K562 (cell line): ENCODE data around the gene NPAS3. TPM values are rescaled to one million over a fixed set of nuclear protein-coding genes. Genes with fewer than 3 reads are reported as not detected.

ENCODE experiments used
- ATAC-seq: fragments of 200-7000 bp; cut with Tn5 transposase; 3 replicates; pipeline ENCODE4 v1.9.1; 2020; ENCODE audit warnings: moderate library complexity
- BruUV-seq: library from RNA; stranded (reverse); fragments of 400-500 nt; replicated peaks from 2 replicates; lab custom pipeline; 2021; lab: Mats Ljungman, UMichigan
- CTCF ChIA-PET: fragments of 300-600 bp; formaldehyde crosslinking; extraction: SDS; loops from one replicate; lab custom pipeline; 2021; ENCODE audit warnings: low intra/inter-chr PET ratio; lab: Yijun Ruan, JAX
- POLR2A ChIA-PET: fragments of 300-600, 350-650 bp; sonication (Branson Sonifier 250); formaldehyde crosslinking; extraction: SDS; loops from one replicate; lab custom pipeline; 2021; ENCODE audit warnings: antibody characterized with exemption, inconsistent platforms; lab: Yijun Ruan, JAX
- DNase-seq, 4 experiments: peaks; one replicate each; pipeline versions ENCODE4 v3.0.0 to v3.0.0-alpha.2; 2011 to 2018; ENCODE audit warnings: low spot score in 3 of 4, mixed read lengths in 3 of 4; ENCODE audit errors: extremely low read depth in 1 of 4
- FAIRE-seq: peaks from 2 replicates; lab custom pipeline; 2011; peaks lifted over from hg19 to GRCh38; lab: Jason Lieb, UNC
- H2AFZ ChIP-seq: 2 replicates; pipeline ENCODE4 v1.6.0; 2011; ENCODE audit warnings: low read depth, low read length, control low read depth, inconsistent platforms
- H3K27ac ChIP-seq: fragments of 200-600 bp; 3 replicates; pipeline ENCODE4 v1.8.0; 2011; ENCODE audit warnings: low read depth, mild to moderate bottlenecking, control low read depth, inconsistent platforms, low read length, moderate library complexity, mixed read lengths; ENCODE audit errors: extremely low read depth
- H3K27me3 ChIP-seq, 2 experiments: fragments of 300-600 bp in 1 of 2; 2 replicates in 1 of 2; 3 replicates in 1 of 2; pipeline versions ENCODE4 v1.6.0 to v1.8.0; 2011; ENCODE audit warnings: inconsistent platforms in 2 of 2, low read length in 2 of 2, mild to moderate bottlenecking in 1 of 2, mixed read lengths in 1 of 2, moderate library complexity in 1 of 2; ENCODE audit not compliant: control insufficient read depth in 2 of 2, insufficient read depth in 2 of 2
- H3K36me3 ChIP-seq: fragments of 300-600 bp; 3 replicates; pipeline ENCODE4 v1.8.0; 2011; ENCODE audit warnings: mild to moderate bottlenecking, low read length, inconsistent platforms; ENCODE audit not compliant: control insufficient read depth, insufficient read depth
- H3K4me1 ChIP-seq, 2 experiments: fragments of 200-600 bp in 1 of 2; replicated peaks in 1 of 2; 2 replicates in 1 of 2; 3 replicates in 1 of 2; pipeline versions ENCODE4 v1.5.1 to v1.8.0; 2011; ENCODE audit warnings: inconsistent platforms in 2 of 2, low read length in 2 of 2, mild to moderate bottlenecking in 1 of 2, mixed read lengths in 1 of 2, moderate library complexity in 1 of 2; ENCODE audit not compliant: control insufficient read depth in 2 of 2, insufficient read depth in 2 of 2
- H3K4me2 ChIP-seq: 2 replicates; pipeline ENCODE4 v1.6.1; 2011; ENCODE audit warnings: low read length, control low read depth, inconsistent platforms, mixed read lengths; ENCODE audit not compliant: insufficient read depth
- H3K4me3 ChIP-seq: fragments of 200-600 bp; sonication (generic), shearing (Covaris generic); 2 replicates; pipeline ENCODE4 v1.5.1; 2016; ENCODE audit warnings: control low read depth, inconsistent platforms
- H3K79me2 ChIP-seq: fragments of 200-600 bp; 3 replicates; pipeline ENCODE4 v1.8.0; 2011; ENCODE audit warnings: low read length, inconsistent platforms; ENCODE audit not compliant: control insufficient read depth, insufficient read depth
- H3K9ac ChIP-seq, 2 experiments: 2 replicates each; pipeline versions ENCODE4 v1.6.0 to v1.6.1; 2011; ENCODE audit warnings: low read depth in 2 of 2, low read length in 2 of 2, control low read depth in 1 of 2, inconsistent platforms in 1 of 2, mild to moderate bottlenecking in 1 of 2, mixed read lengths in 1 of 2; ENCODE audit not compliant: insufficient read depth in 1 of 2
- H3K9me1 ChIP-seq: one replicate; pipeline ENCODE4 v1.6.0; 2011; ENCODE audit warnings: inconsistent platforms, mild to moderate bottlenecking, low read length, moderate library complexity; ENCODE audit not compliant: control insufficient read depth, insufficient read depth
- H3K9me3 ChIP-seq: replicated peaks from 2 replicates; pipeline ENCODE4 v1.5.1; 2011; ENCODE audit warnings: low read depth, low read length, inconsistent platforms; ENCODE audit not compliant: control insufficient read depth, insufficient read depth
- H4K20me1 ChIP-seq: replicated peaks from 2 replicates; pipeline ENCODE4 v1.6.1; 2011; ENCODE audit warnings: low read length, inconsistent platforms, mixed read lengths; ENCODE audit not compliant: control insufficient read depth, insufficient read depth
- ASH1L ChIP-seq: fragments of 450-650 bp; IDR thresholded peaks from 2 replicates; pipeline ENCODE4 v1.6.1; 2018; ENCODE audit warnings: borderline replicate concordance, mild to moderate bottlenecking, low read depth; ENCODE audit not compliant: partially characterized antibody
- CREB1 ChIP-seq, 2 experiments: sonication (generic) in 1 of 2; formaldehyde crosslinking in 1 of 2; IDR thresholded peaks; 2 replicates each; pipeline versions ENCODE4 v1.6.1 to v1.8.0; 2012 to 2022; ENCODE audit warnings: inconsistent platforms in 1 of 2, mild to moderate bottlenecking in 1 of 2, missing genetic modification reagents in 1 of 2, moderate library complexity in 1 of 2
- ETV6 ChIP-seq, 3 experiments: fragments of 150-350 bp in 1 of 3; sonication (generic) in 1 of 3; formaldehyde crosslinking in 1 of 3; IDR thresholded peaks; 2 replicates each; pipeline versions ENCODE4 v1.6.1 to v1.8.0; 2014 to 2022; ENCODE audit warnings: borderline replicate concordance in 2 of 3, low read depth in 2 of 3, antibody characterized with exemption in 1 of 3, low read length in 1 of 3, mild to moderate bottlenecking in 1 of 3, missing genetic modification reagents in 1 of 3
- NR4A1 ChIP-seq, 2 experiments: fragments of 250-450 bp in 1 of 2; fragments of 450-650 bp in 1 of 2; sonication (Bioruptor Pico) in 1 of 2; IDR thresholded peaks; 2 replicates each; pipeline versions ENCODE4 v1.4.0 to v1.6.1; 2016 to 2020; ENCODE audit warnings: mild to moderate bottlenecking in 2 of 2, missing compliant biosample characterization in 1 of 2, missing genetic modification characterization in 1 of 2, moderate library complexity in 1 of 2
- STAG1 ChIP-seq: sonication (generic); formaldehyde crosslinking; IDR thresholded peaks from 2 replicates; pipeline ENCODE4 v1.5.0; 2020; ENCODE audit warnings: missing genetic modification reagents, borderline replicate concordance
- in situ Hi-C: fragments of 300-500 bp; cut with MboI; formaldehyde crosslinking; loops from 4 replicates; pipeline ENCODE4 v1.15.0; 2018; ENCODE audit warnings: inconsistent platforms, mixed read lengths
- intact Hi-C: fragments of 100-400 bp; cut with micrococcal nuclease; formaldehyde crosslinking; loops from 2 replicates; pipeline ENCODE4 v1.14.2; 2022
- polyA plus RNA-seq, 8 experiments: library from polyadenylated mRNA; depleted of rRNA in 4 of 8; stranded (reverse) in 5 of 8; unstranded in 3 of 8; fragments of >200 nt; fragmentation: Nextera tagmentation in 2 of 8; fragmentation: Illumina TruSeq in 1 of 8; extraction: Ambion mirVana in 2 of 8; extraction: Trizol in 1 of 8; gene quantifications; 2 replicates each; pipeline versions ENCODE4 v1.2.1 to v1.2.3, GENCODE V29; 2011 to 2014; ENCODE audit warnings: inconsistent platforms in 1 of 8, missing spikeins in 1 of 8
- total RNA-seq, 7 experiments: library from RNA; depleted of rRNA in 6 of 7; stranded (reverse); fragments of >200 nt in 6 of 7; fragmentation: Illumina TruSeq in 2 of 7; extraction: Trizol in 2 of 7; gene quantifications; 2 replicates each; pipeline versions ENCODE4 v1.2.1 to v1.2.3, GENCODE V29; 2011 to 2021; ENCODE audit warnings: low replicate concordance in 1 of 7
- TF ChIP-seq, protein P1 (sequence below): fragments of 200-800 bp; sonication (Bioruptor generic); IDR thresholded peaks from 2 replicates; pipeline ENCODE4 v1.6.1; 2017; ENCODE audit warnings: missing genetic modification characterization, missing compliant biosample characterization

The NPAS3 gene
- total and polyA plus RNA-seq, 9 of the 15 experiments (the other 6 are each of a cell fraction or from before 2014, with no cell fraction given): 0.04 TPM; not detected in 8

DNA sequence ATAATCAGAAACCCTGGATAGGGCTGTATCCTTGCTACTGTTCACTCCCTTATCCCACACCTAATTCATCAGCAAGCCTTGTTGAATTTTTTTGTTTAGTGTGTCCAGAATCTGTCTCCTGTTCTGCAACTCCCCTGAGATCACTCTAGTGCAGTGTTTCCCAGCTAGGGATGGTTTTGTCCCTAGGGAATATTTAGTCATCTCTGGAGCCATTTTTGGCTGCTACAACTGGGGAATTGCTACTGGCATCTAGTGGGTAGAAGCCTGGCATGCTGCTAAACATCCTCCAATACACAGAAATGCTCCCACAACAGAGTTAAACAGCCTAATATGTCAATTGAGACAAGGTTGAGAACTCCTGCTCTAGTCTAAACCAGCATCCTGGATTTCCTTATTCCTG lies 248.0 kb downstream of the NPAS3 start:
- no TSS peak for BruUV-seq
- Histone ChIP-seq H3K4me2 (no peak overlapping the region), H3K79me2 (no peaks in the 10 kb centered on the region), H3K36me3 (no peaks in the 10 kb centered on the region), H3K9me1 (no peaks in the 10 kb centered on the region), H3K4me1 (no peaks in the 10 kb centered on the region), H3K9me3 (no peaks in the 10 kb centered on the region), H4K20me1 (no peaks in the 10 kb centered on the region), H3K27ac (no peak overlapping the region), H2AFZ (no peak overlapping the region), H3K9ac (no peak overlapping the region), H3K4me3 (no peak overlapping the region), H3K27me3 (no peaks in the 10 kb centered on the region)
- TF ChIP-seq ASH1L: no peak
- TF ChIP-seq, protein P1, sequence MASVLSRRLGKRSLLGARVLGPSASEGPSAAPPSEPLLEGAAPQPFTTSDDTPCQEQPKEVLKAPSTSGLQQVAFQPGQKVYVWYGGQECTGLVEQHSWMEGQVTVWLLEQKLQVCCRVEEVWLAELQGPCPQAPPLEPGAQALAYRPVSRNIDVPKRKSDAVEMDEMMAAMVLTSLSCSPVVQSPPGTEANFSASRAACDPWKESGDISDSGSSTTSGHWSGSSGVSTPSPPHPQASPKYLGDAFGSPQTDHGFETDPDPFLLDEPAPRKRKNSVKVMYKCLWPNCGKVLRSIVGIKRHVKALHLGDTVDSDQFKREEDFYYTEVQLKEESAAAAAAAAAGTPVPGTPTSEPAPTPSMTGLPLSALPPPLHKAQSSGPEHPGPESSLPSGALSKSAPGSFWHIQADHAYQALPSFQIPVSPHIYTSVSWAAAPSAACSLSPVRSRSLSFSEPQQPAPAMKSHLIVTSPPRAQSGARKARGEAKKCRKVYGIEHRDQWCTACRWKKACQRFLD (CRISPR knock-in tag): no peak
- no peak for TF ChIP-seq NR4A1 (CRISPR knock-in tag; IDR thresholded peaks at IDR 0.05)
- no peak for TF ChIP-seq NR4A1 (tag; IDR thresholded peaks at IDR 0.05)
- TF ChIP-seq ETV6 (IDR thresholded peaks at IDR 0.05; ENCODE audit: borderline replicate concordance in 1 of 2, low read depth in 2 of 2, low read length in 1 of 2): no peak
- TF ChIP-seq ETV6 (CRISPR knock-in tag; IDR thresholded peaks at IDR 0.05; ENCODE audit: borderline replicate concordance): no peak
- no peak for TF ChIP-seq CREB1 (IDR thresholded peaks at IDR 0.05)
- TF ChIP-seq CREB1 (CRISPR knock-in tag; IDR thresholded peaks at IDR 0.05): no peak
- TF ChIP-seq STAG1 (CRISPR knock-in tag): no peak
- POLR2A ChIA-PET: no interaction called here
- no peak for DNase-seq
- no peak for FAIRE-seq
- intact Hi-C loops (no loop called here), in situ Hi-C loops (no loop called here)
- no peak for ATAC-seq
- CTCF ChIA-PET: no interaction called here
